HL-60/S4 treated with phorbol 12-myristate 13-acetate at 8.2 ng/mL for 4 days and 3 days (cell line): Measurements from ENCODE around the gene NPR2.

Experiments used
- in situ Hi-C: fragments of 300-500 bp; cut with MboI; formaldehyde crosslinking; loops from 2 replicates; pipeline ENCODE4 v1.15.0; 2022; ENCODE audit warnings: low sequenced_read_pairs

Gene NPR2

GRCh38 chr9:35797311-35798109, 6.1 kb downstream of the NPR2 start:
- in situ Hi-C loops = loop anchor here (25.0 kb wide), 1 partner anchor 90 kb away; no protein-coding TSS in a partner anchor

DNA sequence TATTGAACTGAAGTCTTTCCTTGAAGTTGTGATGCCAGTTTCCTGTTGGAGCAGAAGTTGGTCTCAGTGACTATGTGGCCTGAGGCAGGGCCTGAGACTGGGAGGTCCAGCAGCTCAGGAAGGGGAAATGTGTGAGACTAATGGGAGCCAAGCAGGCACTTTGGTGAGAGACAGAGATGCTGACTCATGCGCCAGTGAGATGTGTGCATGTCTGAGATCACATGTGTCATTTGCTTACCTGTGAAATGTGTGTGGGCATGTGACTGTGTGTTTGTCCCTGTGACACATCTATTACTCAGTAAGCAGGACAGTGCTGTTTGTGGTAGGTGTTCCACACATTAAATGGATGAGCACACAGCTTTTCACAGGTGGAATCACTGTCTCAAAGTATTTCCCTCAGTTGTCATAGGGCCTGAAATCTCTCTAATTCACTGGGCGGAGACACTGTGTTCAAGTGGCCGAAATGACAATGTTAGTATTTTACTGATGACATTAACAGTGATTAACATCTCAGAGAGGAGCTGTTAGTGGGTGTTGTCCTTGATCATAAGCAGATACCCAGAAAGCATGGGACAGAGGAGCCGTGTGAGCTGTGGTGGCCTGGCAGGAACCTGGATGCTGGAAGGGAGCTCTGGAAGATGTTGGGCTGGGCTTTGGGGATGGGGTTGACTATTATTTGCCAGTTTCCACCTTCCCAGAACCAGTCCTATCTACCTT, 7.4 kb downstream of the NPR2 start:
- in situ Hi-C loops = loop anchor here (25.0 kb wide), 1 partner anchor 88 kb away; no protein-coding TSS in a partner anchor

DNA sequence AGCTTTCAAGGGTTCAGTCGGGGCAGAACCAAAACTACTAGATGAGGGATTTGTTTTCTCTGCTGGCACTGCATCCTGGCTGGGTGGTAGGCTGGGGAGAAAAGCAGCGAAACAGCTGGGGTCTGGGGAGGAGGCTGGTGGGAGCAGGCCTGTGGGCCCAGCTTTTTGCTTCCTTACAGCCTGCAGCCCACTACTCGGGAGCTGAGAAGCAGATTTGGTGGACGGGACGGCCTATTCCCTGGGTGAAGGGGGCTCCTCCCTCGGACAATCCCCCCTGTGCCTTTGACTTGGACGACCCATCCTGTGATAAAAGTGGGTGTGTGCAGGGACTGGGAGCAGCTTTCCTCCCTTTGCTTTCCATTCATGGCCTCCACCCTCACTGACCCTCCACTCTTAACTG, 9.1 kb downstream of the NPR2 start:
- in situ Hi-C loops = no loop called here

DNA sequence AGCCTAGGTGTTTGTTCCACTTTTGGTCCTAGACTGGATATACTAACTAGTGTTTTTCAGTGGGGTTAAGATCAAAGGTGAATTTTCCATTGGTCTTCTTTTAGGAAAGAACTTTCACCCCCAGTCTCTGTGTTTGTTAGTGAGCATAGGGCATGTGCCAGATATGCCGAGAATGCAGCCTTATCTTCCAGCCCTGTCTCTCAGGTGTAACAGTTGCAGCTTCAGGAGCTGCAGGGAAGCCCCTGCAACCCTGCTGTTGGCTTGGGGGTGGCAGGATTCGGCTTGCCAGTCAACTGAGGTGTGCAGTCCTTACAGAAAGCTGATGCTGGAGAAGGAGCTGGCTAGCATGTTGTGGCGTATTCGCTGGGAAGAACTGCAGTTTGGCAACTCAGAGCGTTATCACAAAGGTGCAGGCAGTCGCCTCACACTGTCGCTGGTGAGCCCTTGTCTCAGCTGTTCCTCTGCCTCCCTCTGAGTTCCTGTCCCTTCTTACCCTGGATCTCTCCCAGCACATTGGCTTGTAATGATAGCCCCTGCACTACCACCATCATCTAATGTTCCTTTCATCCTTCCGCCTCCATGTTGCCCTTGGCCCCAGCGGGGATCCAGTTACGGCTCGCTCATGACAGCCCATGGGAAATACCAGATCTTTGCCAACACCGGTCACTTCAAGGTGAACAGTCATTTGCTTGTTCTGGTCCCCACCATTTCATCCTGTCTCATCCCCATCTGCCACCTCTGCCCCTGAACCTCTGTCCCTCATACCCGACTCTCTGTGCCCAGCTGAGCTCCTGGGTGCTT, 10.1 kb downstream of the NPR2 start:
- in situ Hi-C loops = no loop called here

DNA sequence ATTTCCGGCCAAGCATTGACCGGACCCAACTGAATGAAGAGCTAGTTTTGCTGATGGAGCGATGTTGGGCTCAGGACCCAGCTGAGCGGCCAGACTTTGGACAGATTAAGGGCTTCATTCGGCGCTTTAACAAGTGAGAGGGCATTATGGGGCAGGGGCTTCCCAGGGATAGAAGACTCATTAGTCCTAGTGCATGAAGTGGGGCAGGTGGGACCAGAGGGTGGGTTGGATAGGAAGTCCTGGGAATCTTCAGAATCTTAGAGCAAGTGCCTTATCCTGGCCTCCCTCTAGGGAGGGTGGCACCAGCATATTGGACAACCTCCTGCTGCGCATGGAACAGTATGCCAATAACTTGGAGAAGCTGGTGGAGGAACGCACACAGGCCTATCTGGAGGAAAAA, 14.7 kb downstream of the NPR2 start:
- in situ Hi-C loops = no loop called here

GRCh38 chr9:35808433-35808832, 17.0 kb downstream of the NPR2 start:
- in situ Hi-C loops = no loop called here

DNA sequence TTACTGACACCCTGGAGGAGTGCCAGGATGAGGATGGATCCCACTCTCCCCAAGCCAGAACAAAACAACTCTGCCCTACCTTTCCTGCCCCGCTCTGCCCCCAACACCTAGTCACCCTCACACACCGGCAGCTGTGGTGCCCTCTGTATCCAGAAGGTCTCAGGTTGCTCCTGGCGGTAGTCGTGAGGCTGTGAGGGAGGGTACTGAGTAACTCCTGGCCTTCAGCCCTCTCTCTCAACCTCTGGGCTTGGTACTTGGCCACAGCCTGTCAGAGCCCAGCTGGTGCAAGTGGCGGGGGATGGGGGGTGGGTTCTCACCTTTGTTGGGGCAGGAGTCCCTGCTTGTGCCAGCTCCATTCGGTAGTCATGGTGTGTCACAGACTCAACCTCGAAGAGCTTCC, 18.7 kb downstream of the NPR2 start:
- in situ Hi-C loops = no loop called here

DNA sequence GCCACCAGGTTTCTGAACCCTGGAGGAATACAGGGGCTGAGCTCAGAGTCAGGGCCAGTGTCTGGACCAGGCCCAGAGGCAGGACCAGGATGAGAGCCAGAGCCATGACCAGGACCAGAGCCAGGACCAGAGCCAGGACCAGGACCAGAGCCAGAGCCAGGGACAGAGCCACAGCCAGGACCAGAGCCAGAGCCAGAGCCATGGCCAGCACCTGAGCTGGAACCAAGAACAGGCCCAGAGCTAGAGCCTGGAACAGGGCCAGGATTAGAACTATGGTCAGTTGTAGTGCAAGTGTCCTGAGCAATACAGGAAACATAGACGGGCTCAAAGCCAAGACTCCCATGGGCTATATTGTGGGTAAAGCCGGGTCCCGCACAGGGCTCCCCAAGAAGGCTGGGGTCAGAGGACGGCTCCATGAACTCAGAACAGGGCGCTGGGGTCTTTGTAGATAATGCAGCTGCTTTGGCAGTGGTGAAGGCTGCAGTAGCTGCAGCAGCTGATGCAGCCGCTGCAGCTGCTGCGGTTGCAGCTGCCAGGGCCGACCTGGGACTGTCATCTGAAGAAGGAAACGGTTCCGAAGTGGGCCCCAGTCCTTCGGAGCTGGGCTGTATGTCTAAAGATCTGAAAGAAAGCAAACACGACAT, 20.1 kb downstream of the NPR2 start:
- in situ Hi-C loops = no loop called here

GRCh38 chr9:35812025-35812602, 20.7 kb downstream of the NPR2 start, which contains the start of gene SPAG8:
Gene SPAG8 (minus strand): TSS chr9:35812262. CDS start chr9:35812147, 115 bp downstream.
- in situ Hi-C loops = no loop called here

- in situ Hi-C loops = no loop called here
Observed at GRCh38 chr9:35813434-35814105, 22.2 kb downstream of the NPR2 start.

DNA sequence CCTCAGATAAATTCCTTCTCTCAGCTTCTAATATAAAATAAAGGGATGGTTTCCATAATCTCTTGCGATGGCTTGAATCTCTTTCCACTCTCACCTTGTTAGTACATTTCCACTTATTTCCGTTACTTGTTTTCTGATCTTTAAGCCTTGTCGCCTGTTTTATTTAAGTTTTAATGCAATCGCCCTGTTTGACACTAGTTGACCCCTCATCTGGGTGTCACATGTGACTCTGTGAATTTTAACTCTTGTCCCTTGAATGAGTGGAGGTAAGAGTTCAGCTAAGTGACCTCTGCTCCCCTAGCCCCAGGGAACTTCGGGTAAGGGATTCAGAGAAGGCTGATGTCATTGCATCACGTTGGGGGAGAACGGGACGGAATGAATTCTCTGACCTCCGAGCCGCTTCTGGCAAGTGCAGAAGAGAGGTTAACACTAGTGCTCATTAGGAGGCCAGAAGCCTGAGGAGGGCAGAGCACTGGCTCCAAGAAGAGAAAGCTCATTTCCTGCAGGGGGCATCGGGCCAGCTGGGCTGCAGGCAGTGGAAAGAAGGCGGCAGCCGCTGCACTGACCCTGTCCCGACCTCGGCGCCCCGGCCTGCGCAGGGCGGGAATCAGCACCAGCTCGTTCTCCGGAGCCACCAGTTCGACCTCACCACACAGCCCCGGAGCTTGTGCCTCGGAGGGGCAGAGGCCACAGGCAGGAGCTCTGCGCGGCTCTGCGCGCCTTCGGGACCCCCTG, 22.9 kb downstream of the NPR2 start:
- in situ Hi-C loops = no loop called here

- in situ Hi-C loops = no loop called here
Observed at GRCh38 chr9:35814841-35815543, 23.6 kb downstream of the NPR2 start, which contains the start of gene HINT2. Gene HINT2 (minus strand): TSS chr9:35815042. CDS start chr9:35814979, 63 bp downstream.

DNA sequence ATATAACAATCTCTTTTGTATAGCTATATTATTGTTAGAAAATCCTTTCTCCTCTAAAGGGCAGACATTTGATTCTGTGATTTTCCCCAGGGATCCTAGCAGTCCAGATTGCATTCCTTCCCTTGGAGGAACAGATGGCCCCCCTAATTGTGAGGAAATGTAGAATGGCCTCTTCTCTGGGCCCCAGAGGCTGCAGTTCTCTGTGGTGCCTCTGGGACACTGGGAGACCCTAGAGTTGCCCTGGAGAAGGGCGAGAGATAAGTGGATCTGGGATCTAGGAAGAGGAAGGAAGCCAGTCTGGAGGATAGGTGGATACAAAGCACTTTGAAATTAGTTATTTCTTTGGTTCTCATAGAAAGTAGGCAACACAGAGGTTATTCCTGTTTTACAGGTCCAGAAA, 25.3 kb downstream of the NPR2 start:
- in situ Hi-C loops = no loop called here

GRCh38 chr9:35818341-35818740, 26.9 kb downstream of the NPR2 start:
- in situ Hi-C loops = no loop called here

- in situ Hi-C loops = no loop called here
Observed at GRCh38 chr9:35820076-35820475, 28.7 kb downstream of the NPR2 start.

DNA sequence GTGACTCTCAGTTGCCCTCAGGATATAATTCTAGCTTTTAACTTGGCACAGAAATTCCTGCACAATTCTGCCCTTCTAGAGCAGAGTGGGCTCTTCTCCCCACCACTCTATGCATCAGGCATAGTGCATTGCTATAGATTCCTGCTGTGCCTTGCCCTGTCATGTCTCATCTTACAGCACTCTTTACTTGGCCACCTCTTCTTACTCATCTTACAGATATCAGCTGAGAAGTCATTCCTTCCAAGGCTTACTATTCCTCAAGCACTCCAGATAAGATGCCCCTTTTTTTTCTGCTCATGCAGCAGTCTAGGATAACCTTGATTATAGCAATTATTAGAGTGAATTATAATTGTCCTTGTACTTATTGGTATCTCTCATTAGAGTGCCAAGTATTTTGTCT, 31.5 kb downstream of the NPR2 start:
- in situ Hi-C loops = no loop called here

- in situ Hi-C loops = no loop called here
Observed at GRCh38 chr9:35826071-35826701, 34.8 kb downstream of the NPR2 start.

DNA sequence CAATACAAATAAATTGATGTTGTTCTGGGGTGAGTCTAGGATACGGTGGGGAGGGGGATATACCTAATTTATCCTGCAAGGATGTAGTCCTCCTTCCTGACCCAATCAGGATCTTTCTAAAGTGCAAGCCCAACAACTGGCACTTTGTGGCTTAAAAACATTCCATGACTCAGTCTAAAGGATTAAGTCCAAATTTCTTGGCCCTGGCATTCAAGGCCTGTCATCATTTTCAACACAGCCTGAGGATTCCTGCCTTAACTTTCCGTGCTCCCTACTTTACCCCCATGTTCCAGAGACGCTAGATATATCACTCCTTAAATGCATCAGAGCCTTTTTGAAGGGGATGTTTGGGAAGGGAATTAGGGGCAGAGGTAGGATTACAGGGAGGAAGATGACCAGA, 36.1 kb downstream of the NPR2 start:
- in situ Hi-C loops = no loop called here
